Breast epithelium (tissue), 4 donors: ENCODE results near the gene RBM15. TPM values are rescaled to one million over a fixed set of nuclear protein-coding genes. Genes with fewer than 3 reads are reported as not detected.
A peak's percentile ranks its signal among the peaks of the same experiment; 100 is the strongest.

Experiments
- DNase-seq, 2 donors: peaks; one replicate each; pipeline ENCODE4 v3.0.0-alpha.2; 2019; ENCODE audit warnings: low spot score in 2 of 2
- H3K27ac ChIP-seq, 2 donors: fragments of 200-600 bp; sonication (generic) in 1 of 2; one replicate each; pipeline ENCODE4 v1.5.1; 2016 to 2019; ENCODE audit warnings: mild to moderate bottlenecking in 1 of 2
- H3K27me3 ChIP-seq, 2 donors: fragments of 200-600 bp; sonication (generic) in 1 of 2; one replicate each; pipeline versions ENCODE4 v1.5.1 to v1.6.0; 2017 to 2019; ENCODE audit warnings: control low read depth in 1 of 2, mild to moderate bottlenecking in 1 of 2
- H3K36me3 ChIP-seq: fragments of 200-600 bp; one replicate; pipeline ENCODE4 v1.5.1; 2019
- H3K4me1 ChIP-seq, 2 donors: fragments of 200-600 bp; sonication (generic); one replicate each; pipeline ENCODE4 v1.5.1; 2016 to 2019; ENCODE audit warnings: control low read depth in 1 of 2
- H3K4me3 ChIP-seq, 3 donors: fragments of 200-600 bp; sonication (generic); 1 replicate in 2 of 3; 2 replicates in 1 of 3; pipeline ENCODE4 v1.5.1; 2016 to 2019; ENCODE audit warnings: mild to moderate bottlenecking in 3 of 3, moderate library complexity in 2 of 3
- H3K9me3 ChIP-seq, 2 donors: fragments of 200-600 bp; sonication (generic) in 1 of 2; one replicate each; pipeline ENCODE4 v1.5.1; 2016 to 2019; ENCODE audit warnings: control low read depth in 1 of 2
- CTCF ChIP-seq, 3 donors: fragments of 450-650 bp; IDR thresholded peaks; one replicate each; pipeline ENCODE4 v1.5.1; 2016 to 2017; ENCODE audit warnings: antibody characterized with exemption in 3 of 3, mild to moderate bottlenecking in 3 of 3, moderate library complexity in 3 of 3
- POLR2A ChIP-seq: fragments of 450-650 bp; IDR thresholded peaks from one replicate; pipeline ENCODE4 v1.6.1; 2016; ENCODE audit warnings: antibody characterized with exemption, mild to moderate bottlenecking, moderate library complexity
- POLR2AphosphoS5 ChIP-seq, 3 donors: sonication (generic); formaldehyde crosslinking; IDR thresholded peaks; one replicate each; pipeline ENCODE4 v1.6.1; 2017; ENCODE audit warnings: antibody characterized with exemption in 3 of 3
- intact Hi-C: fragments of 100-400 bp; cut with DNase I; formaldehyde crosslinking; loops from one replicate; pipeline ENCODE4 v1.15.1; 2023; ENCODE audit warnings: low total_unique reads
- total RNA-seq, 3 donors: library from RNA; depleted of rRNA; stranded (reverse); fragments of >200 nt; gene quantifications; one replicate each; pipeline ENCODE4 v1.1.0, GENCODE V29; 2016

RBM15 gene
- total RNA-seq = 10 to 100 TPM; 33.4 to 47.1 (median 35.4) TPM

GRCh38 chr1:110338886-110339406, at the start of gene RBM15:
Gene RBM15, plus strand, starts transcription at chr1:110339377. Its CDS starts 29 bp downstream, at chr1:110339406.
- H3K27ac ChIP-seq = peak within 1 kb of the TSS; percentile 99
- H3K27me3 ChIP-seq = no peaks in the 10 kb centered on the region
- H3K4me1 ChIP-seq = peaks cover 0 to 17% of the 10 kb centered on the region in 2 donors
- intact Hi-C loops = no loop called here
- no peaks in the 10 kb centered on the region for H3K36me3 ChIP-seq
- DNase-seq = peak; percentile 99 to 100
- H3K9me3 ChIP-seq = no peaks in the 10 kb centered on the region
- H3K4me3 ChIP-seq = peak within 1 kb of the TSS; percentile 85 to 94 (median 91)
- no peak for TF ChIP-seq POLR2A
- no peak for TF ChIP-seq CTCF (IDR thresholded peaks at IDR 0.05)
- no peak for TF ChIP-seq POLR2AphosphoS5 (IDR thresholded peaks at IDR 0.05)

GRCh38 chr1:110291241-110292030, 47.7 kb upstream of the RBM15 start:
- H3K9me3 ChIP-seq = no peaks in the 10 kb centered on the region
- H3K27me3 ChIP-seq = no peaks in the 10 kb centered on the region
- no peak overlapping the region for H3K27ac ChIP-seq
- H3K4me1 ChIP-seq = no peaks in the 10 kb centered on the region
- no peaks in the 10 kb centered on the region for H3K36me3 ChIP-seq
- no peak overlapping the region for H3K4me3 ChIP-seq
- intact Hi-C loops = no loop called here
- no peak for DNase-seq
- TF ChIP-seq POLR2A = no peak
- TF ChIP-seq POLR2AphosphoS5 (IDR thresholded peaks at IDR 0.05) = no peak
- TF ChIP-seq CTCF (IDR thresholded peaks at IDR 0.05) = no peak

GRCh38 chr1:110292031-110292741, 47.0 kb upstream of the RBM15 start:
- no peak overlapping the region for H3K4me3 ChIP-seq
- no peaks in the 10 kb centered on the region for H3K36me3 ChIP-seq
- no peaks in the 10 kb centered on the region for H3K4me1 ChIP-seq
- H3K9me3 ChIP-seq = no peaks in the 10 kb centered on the region
- intact Hi-C loops = no loop called here
- DNase-seq = no peak
- H3K27ac ChIP-seq = no peak overlapping the region
- TF ChIP-seq POLR2A = no peak
- no peak for TF ChIP-seq POLR2AphosphoS5 (IDR thresholded peaks at IDR 0.05)
- TF ChIP-seq CTCF (IDR thresholded peaks at IDR 0.05) = no peak
- no peaks in the 10 kb centered on the region for H3K27me3 ChIP-seq

- Histone ChIP-seq H3K27ac (no peak overlapping the region), H3K27me3 (no peaks in the 10 kb centered on the region), H3K4me3 (no peak overlapping the region), H3K36me3 (no peaks in the 10 kb centered on the region), H3K4me1 (no peaks in the 10 kb centered on the region), H3K9me3 (no peaks in the 10 kb centered on the region)
- intact Hi-C loops = no loop called here
- TF ChIP-seq POLR2AphosphoS5 (IDR thresholded peaks at IDR 0.05) (no peak), CTCF (IDR thresholded peaks at IDR 0.05) (no peak), POLR2A (no peak)
- no peak for DNase-seq
Observed at GRCh38 chr1:110293601-110294104, 45.5 kb upstream of the RBM15 start.
